Body of pancreas (tissue), 4 donors: ENCODE data around the gene KIRREL3. TPM values are rescaled to one million over a fixed set of nuclear protein-coding genes. Genes with fewer than 3 reads are reported as not detected.

Experiments
- ATAC-seq: fragments of 150-250 bp; one replicate; pipeline ENCODE4 v1.9.1; 2016
- DNase-seq, 4 donors: peaks; one replicate each; pipeline ENCODE4 v3.0.0-alpha.2; 2019
- H3K27ac ChIP-seq, 4 donors: fragments of 200-600 bp; sonication (generic); 1 replicate in 3 of 4; 2 replicates in 1 of 4; pipeline versions ENCODE4 v1.5.1 to v1.6.1; 2016 to 2019; ENCODE audit warnings: mild to moderate bottlenecking in 1 of 4, mixed read lengths in 1 of 4, moderate library complexity in 1 of 4
- H3K27me3 ChIP-seq, 2 donors: fragments of 200-600 bp; sonication (generic); one replicate each; pipeline ENCODE4 v1.6.0; 2016; ENCODE audit warnings: mild to moderate bottlenecking in 1 of 2
- H3K36me3 ChIP-seq, 2 donors: fragments of 200-600 bp; sonication (generic); replicated peaks in 1 of 2; 2 replicates each; pipeline ENCODE4 v1.5.1; 2016; ENCODE audit warnings: low read depth in 2 of 2; ENCODE audit not compliant: insufficient read depth in 1 of 2
- H3K4me1 ChIP-seq: fragments of 200-600 bp; sonication (generic); one replicate; pipeline ENCODE4 v1.6.0; 2016
- H3K4me3 ChIP-seq, 2 donors: fragments of 200-600 bp; sonication (generic); 1 replicate in 1 of 2; 2 replicates in 1 of 2; pipeline ENCODE4 v1.5.1; 2016 to 2019
- H3K9me3 ChIP-seq, 3 donors: fragments of 200-600 bp; sonication (generic); 1 replicate in 2 of 3; 2 replicates in 1 of 3; pipeline ENCODE4 v1.5.1; 2016
- POLR2A ChIP-seq, 3 donors: fragments of 450-650 bp; IDR thresholded peaks; one replicate each; pipeline ENCODE4 v1.6.1; 2016; ENCODE audit warnings: antibody characterized with exemption in 3 of 3, mild to moderate bottlenecking in 2 of 3
- WGBS, 2 donors: methylation state at CpG; one replicate each; pipeline ENCODE4 v1.1.5; 2017; 5-methylcytosine and 5-hydroxymethylcytosine counted together
- intact Hi-C: fragments of 100-400 bp; cut with DNase I; formaldehyde crosslinking; loops from one replicate; pipeline ENCODE4 v1.15.1; 2023
- total RNA-seq, 2 donors: library from RNA; depleted of rRNA; stranded (reverse); fragments of >200 nt; gene quantifications; one replicate each; pipeline ENCODE4 v1.1.0, GENCODE V29; 2016
- TF ChIP-seq, protein P1 (sequence below), 7 experiments: fragments of 450-650 bp in 4 of 7; fragments of 200-600 bp in 3 of 7; sonication (generic) in 3 of 7; IDR thresholded peaks; one replicate each; pipeline ENCODE4 v1.5.1; 2016 to 2019; ENCODE audit warnings: antibody characterized with exemption in 7 of 7

The KIRREL3 gene
- total RNA-seq, 2 donors from 2014 or later = 0.26 TPM; not detected in 1

DNA sequence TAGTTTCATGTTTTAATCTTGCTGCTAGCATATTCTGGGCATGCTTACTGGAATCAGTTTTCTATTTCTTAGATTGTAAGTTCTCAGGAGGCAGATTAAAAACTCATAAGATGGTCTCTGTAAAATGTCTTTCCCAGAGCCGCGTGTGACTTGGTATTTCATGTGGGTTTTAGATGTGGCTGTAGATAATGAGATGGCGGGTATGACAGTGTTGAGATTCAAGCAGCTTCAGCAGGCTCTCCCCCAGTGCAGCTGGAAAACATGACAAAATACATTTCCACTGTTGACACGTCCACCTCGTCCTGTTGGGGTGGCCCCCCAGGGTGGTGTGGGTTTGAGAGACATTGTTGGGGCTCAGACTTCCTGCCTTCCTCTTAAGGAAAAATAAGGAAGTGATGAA, 106.8 kb downstream of the KIRREL3 start:
- ATAC-seq = no peak
- whole genome bisulfite sequencing, 2 donors = 30 to 46% methylated on average over 5 of the region's 5 CpGs
- intact Hi-C loops = no loop called here
- Histone ChIP-seq H3K36me3 (no peaks in the 10 kb centered on the region), H3K4me3 (no peak overlapping the region), H3K4me1 (no peaks in the 10 kb centered on the region), H3K27ac (no peak overlapping the region), H3K9me3 (no peaks in the 10 kb centered on the region), H3K27me3 (no peaks in the 10 kb centered on the region)
- DNase-seq = no peak
- TF ChIP-seq, protein P1, sequence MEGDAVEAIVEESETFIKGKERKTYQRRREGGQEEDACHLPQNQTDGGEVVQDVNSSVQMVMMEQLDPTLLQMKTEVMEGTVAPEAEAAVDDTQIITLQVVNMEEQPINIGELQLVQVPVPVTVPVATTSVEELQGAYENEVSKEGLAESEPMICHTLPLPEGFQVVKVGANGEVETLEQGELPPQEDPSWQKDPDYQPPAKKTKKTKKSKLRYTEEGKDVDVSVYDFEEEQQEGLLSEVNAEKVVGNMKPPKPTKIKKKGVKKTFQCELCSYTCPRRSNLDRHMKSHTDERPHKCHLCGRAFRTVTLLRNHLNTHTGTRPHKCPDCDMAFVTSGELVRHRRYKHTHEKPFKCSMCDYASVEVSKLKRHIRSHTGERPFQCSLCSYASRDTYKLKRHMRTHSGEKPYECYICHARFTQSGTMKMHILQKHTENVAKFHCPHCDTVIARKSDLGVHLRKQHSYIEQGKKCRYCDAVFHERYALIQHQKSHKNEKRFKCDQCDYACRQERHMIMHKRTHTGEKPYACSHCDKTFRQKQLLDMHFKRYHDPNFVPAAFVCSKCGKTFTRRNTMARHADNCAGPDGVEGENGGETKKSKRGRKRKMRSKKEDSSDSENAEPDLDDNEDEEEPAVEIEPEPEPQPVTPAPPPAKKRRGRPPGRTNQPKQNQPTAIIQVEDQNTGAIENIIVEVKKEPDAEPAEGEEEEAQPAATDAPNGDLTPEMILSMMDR (IDR thresholded peaks at IDR 0.05) = no peak
- TF ChIP-seq POLR2A (IDR thresholded peaks at IDR 0.05) = no peak

DNA sequence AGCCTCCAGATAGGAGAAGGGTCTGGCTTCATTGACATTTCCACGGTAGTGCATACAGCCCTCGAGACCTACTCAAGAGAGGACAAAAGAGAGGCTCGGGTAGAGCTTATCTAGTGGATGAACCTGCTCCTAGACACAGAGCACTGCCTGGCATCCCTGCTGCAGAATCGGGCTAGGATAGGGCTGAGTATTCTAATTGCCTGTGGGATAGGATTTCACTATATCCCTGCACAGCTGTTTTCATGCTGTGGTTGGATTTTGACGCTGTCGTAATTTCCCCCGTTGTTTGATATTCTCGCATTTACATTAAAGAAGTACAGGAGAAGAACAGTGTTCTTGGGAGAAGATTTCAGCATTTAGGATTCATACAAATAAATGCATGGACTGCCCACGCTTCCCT, 107.8 kb downstream of the KIRREL3 start:
- ATAC-seq (no peak), DNase-seq (no peak)
- 60 to 68% methylated on average over 9 of the region's 9 CpGs for WGBS, 2 donors
- no peak for TF ChIP-seq POLR2A (IDR thresholded peaks at IDR 0.05)
- TF ChIP-seq, protein P1 (IDR thresholded peaks at IDR 0.05) = no peak
- no peaks in the 10 kb centered on the region for H3K9me3 ChIP-seq
- H3K4me3 ChIP-seq = no peak overlapping the region
- no peaks in the 10 kb centered on the region for H3K27me3 ChIP-seq
- intact Hi-C loops = no loop called here
- H3K36me3 ChIP-seq = no peaks in the 10 kb centered on the region
- no peaks in the 10 kb centered on the region for H3K4me1 ChIP-seq
- H3K27ac ChIP-seq = no peak overlapping the region

DNA sequence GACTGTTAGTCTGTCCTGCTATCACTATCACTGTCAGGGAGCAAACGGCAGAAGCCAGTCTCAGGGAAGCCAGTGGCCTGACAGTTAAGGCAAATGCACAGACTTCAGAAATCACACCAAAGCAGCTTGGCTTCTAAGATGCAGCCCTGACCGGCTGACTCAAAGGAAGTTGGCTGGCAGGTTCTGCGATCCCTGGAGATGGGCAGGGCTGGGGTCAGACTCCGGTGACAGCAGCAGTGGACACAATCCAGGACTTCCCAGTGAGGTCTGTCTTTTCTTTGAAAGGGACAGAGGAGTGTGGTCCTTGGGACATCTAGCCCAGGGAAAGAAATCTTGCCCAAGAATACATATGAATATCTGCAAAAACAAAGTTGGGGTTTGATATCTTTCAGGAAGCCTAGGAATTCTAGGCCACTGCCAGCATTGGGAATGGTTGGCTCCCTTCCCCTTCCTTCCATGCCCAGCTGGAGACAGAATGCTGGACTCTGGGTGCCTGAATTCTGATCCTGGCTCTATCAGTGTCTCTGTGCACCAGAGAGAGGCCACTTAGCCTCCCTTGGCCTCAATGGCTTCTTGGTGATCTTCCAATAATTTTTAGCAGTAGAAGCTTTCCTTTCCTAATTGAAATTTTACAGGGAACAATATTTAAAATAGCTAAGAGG, 108.9 kb downstream of the KIRREL3 start:
- intact Hi-C loops = no loop called here
- H3K4me1 ChIP-seq = no peaks in the 10 kb centered on the region
- no peak for DNase-seq
- no peak overlapping the region for H3K4me3 ChIP-seq
- no peaks in the 10 kb centered on the region for H3K9me3 ChIP-seq
- 67 to 71% methylated on average over 1 to 4 of the region's 4 CpGs for WGBS, 2 donors
- no peaks in the 10 kb centered on the region for H3K36me3 ChIP-seq
- no peak overlapping the region for H3K27ac ChIP-seq
- TF ChIP-seq, protein P1 (IDR thresholded peaks at IDR 0.05) = no peak
- TF ChIP-seq POLR2A (IDR thresholded peaks at IDR 0.05) = no peak
- ATAC-seq = no peak
- no peaks in the 10 kb centered on the region for H3K27me3 ChIP-seq

DNA sequence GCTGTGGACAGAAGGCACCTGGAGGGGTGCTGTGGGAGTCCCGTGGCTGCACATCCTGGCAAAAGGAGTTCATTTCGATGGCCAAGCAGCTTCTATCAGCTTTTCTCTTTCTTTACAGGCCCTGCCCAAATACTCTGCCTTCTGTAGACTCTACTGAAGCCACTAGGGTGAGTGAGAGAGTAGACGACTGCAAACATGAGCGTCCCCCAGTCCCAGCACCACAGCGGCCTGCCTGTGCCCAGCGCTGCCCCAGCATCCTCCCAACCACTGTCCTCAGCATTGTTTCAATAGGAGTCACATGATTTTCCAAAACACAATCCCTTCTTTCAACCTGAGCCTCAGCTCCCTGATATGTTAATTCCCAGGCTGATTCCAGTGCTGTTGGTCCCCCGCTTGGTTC, 110.0 kb downstream of the KIRREL3 start:
- TF ChIP-seq POLR2A (IDR thresholded peaks at IDR 0.05) = no peak
- TF ChIP-seq, protein P1 (IDR thresholded peaks at IDR 0.05) = no peak
- Histone ChIP-seq H3K36me3 (no peaks in the 10 kb centered on the region), H3K4me1 (no peaks in the 10 kb centered on the region), H3K27ac (no peak overlapping the region), H3K4me3 (no peak overlapping the region), H3K9me3 (no peaks in the 10 kb centered on the region), H3K27me3 (no peaks in the 10 kb centered on the region)
- WGBS, 2 donors = 38 to 58% methylated on average over 7 of the region's 7 CpGs
- no peak for ATAC-seq
- intact Hi-C loops = no loop called here
- no peak for DNase-seq

DNA sequence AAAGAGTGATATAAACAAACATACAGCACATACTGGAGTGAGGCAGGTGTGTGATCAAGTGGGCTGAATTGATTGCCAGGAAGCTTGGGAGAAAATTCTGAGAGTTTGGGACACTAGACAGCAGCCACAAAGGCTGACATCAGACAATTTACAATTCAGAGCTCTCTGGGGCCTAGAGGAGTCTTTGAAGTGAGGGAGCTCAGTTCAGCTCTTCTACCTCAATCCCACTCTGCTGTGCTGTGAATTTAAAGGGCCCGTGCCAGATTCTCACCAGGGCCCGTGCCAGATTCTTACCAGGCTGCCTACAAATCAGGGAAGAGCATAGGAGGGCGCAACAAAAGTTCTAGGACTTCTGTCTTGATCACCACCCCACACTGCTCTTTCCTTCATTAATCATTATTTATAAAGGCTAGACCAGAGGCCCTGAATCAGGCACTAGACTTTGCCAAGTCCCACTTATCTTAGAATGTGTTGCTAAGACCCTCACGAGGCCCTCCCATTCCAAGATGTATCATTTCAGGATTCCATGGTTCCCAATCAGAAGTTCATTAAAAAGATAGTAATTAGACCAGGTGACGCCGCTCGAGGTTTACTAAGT, 112.4 kb downstream of the KIRREL3 start:
- WGBS, 2 donors = 68 to 72% methylated on average over 7 of the region's 7 CpGs
- Histone ChIP-seq H3K9me3 (no peaks in the 10 kb centered on the region), H3K27me3 (no peaks in the 10 kb centered on the region), H3K36me3 (no peaks in the 10 kb centered on the region), H3K4me1 (no peaks in the 10 kb centered on the region), H3K27ac (no peak overlapping the region), H3K4me3 (no peak overlapping the region)
- intact Hi-C loops = no loop called here
- DNase-seq (no peak), ATAC-seq (no peak)
- TF ChIP-seq, protein P1 (IDR thresholded peaks at IDR 0.05) = no peak
- no peak for TF ChIP-seq POLR2A (IDR thresholded peaks at IDR 0.05)
